ENCODE data around the gene ASTN2.
A peak's percentile ranks its signal among the peaks of the same experiment; 100 is the strongest.

Gene ASTN2

DNA sequence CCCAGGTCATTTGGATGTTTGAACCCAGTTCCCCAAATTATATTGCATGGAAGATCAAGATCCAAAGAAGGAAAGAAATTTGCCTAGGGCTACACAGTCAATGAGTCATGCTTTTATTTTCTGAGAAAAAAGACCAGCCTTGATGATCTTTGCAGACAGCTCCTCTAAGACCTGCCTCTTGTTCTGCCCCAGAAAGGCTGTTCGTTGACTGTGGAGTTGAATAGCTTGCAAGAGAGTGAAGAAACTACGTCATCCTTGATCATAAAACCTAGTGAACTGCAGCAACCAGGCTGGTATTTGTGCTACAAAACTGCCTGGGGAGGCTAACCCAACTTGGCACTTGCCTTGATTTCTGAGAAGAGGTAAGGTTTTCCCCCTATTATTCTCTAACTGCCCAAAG, 997.4 kb downstream of the ASTN2 start:
- no peak for FAIRE-seq
- no peak for DNase-seq (ENCODE audit: extremely low spot score, insufficient read length, low read depth)

DNA sequence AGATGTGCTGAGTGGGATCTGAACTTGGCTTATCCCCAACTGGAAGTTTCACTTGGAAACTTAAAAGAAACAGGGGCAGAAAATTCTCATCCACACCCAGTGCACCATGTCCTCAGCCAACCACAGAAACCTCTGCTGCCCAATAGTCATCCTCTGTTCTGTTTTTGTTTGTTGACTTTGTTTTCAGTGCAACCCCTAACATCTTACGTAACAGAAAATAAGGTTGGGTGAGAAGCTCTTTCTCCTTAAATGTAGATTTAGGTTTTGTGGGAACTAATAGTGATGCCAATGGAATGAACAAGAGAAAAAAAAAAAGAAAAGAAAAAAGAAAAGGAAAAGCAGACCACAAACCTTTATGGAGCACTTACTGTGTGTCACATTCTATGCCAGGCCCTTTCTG, 998.4 kb downstream of the ASTN2 start:
- no peak for FAIRE-seq
- no peak for DNase-seq (ENCODE audit: extremely low spot score, insufficient read length, low read depth)

DNA sequence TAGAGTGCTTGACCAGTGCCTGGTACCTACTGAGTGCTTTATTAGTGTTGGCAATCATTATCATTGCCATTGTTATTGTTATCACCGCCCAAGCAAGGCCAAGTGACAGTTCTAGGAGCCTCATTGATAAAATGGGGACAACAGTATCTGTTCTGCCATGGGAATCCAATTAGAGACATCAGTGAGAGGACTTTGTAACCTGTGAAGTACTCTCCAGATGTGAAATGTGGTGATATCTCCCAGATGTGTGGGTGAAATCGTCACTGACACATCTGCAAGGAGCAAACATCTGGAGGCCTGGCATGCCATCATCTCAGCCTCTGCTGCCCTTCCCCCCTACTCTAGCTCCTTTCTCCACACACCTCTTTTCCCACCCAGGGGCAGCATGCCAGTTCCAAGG, 1000.5 kb downstream of the ASTN2 start:
- no peak for DNase-seq (ENCODE audit: extremely low spot score, insufficient read length, low read depth)
- FAIRE-seq = no peak

DNA sequence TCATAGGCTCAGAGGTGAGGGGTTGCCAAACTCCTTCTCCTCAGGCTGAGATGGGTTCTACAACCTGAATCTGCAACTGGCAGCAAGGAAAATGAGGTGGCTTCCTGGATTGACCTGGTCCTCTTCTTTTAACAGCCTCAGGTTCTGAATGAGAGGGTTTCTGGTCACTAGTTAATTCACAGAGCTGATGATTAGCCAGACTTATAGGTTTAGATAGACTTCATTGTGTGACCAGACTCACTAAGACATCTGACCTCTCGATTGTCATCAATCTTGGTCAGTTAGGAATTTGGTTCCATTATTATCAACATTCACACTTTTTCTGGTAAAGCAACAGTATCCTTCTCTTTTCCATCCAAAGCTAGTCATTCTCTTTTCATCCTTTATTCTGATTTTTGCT, 1003.4 kb downstream of the ASTN2 start:
- no peak for FAIRE-seq
- DNase-seq (ENCODE audit: extremely low spot score, insufficient read length, low read depth) = no peak

DNA sequence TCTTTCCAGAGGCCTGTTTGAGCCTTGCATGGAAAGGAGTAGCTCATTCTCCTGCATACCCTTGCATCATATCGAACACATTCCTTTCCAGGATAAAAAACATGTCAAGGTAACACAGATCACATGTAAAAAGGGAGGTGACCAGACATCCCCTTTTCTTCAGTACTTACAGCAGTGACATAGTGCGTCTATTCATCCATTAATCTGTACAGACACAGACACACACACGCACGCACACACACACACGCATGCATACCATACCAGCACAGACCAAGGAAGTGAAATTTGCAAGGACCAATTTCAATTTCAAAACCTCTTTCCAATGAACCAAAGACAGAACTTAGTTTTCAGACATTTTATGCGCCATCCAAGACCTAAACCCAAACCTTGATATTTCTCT, 1005.2 kb downstream of the ASTN2 start:
- FAIRE-seq (no peak), DNase-seq (ENCODE audit: extremely low spot score, insufficient read length, low read depth) (no peak)

DNA sequence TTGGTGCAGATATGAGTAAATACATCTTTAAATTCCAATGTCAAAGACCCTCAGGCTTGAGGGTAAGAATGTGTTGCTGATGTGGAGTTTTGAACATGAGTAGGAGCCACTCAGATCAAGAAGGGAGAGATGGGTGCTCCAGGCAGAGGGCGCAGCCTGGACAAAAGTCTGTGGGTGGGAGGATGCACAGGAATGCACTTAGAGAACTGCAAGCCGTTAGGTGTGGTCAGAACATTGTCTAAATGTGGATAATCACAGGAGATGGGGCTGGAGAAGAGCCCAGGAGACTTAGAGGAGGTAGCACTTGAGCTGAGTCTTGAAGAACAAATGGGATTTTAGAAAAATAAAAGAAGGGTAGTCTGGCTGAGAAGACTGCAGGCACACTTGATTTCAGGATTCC, 1005.7 kb downstream of the ASTN2 start:
- FAIRE-seq = no peak

DNA sequence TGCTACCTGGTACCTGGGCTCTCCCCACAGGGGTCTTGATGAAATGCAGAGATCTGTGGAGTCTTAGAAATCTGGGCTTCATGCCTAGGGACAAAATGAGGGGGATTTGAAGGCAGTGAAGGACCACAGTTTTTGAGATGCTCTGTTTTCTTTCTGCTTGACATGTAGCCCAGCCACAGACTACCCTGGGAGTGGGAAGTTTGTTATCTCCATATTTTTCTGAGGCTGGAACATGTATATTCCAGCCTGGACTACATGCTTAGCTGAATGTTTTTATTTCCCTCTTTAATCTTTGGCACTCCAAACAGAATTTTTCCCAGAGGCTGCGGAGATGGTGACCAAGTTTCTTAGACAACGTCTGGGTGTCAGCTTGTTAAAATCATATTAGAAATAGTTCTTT, 1008.4 kb downstream of the ASTN2 start:
- DNase-seq (ENCODE audit: extremely low spot score, insufficient read length, low read depth) (no peak), FAIRE-seq (no peak)

More for the DNA sequence above, 1005.7 kb downstream of the ASTN2 start:
- DNase-seq (ENCODE audit: extremely low spot score, insufficient read length, low read depth) = no peak

DNA sequence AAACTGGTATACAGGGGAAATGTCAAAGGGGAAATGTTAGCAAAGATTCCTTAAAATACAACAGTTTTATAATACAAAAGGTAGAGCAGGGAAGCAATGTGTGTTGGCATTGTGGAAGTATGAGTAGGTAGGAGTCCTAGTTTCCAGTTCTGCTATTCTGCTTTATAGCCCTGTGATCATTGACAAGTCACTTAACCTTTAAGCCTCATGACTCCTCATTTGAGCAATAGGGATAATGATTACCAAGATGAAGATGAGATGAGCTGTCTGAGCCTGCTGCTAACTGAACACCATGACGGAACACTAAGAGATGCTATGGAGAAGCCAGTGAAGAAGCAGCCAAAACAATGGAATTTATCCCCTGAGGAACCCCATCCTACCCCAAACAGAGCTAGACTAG, 1009.5 kb downstream of the ASTN2 start:
- DNase-seq (ENCODE audit: extremely low spot score, insufficient read length, low read depth) (no peak), FAIRE-seq (no peak)

DNA sequence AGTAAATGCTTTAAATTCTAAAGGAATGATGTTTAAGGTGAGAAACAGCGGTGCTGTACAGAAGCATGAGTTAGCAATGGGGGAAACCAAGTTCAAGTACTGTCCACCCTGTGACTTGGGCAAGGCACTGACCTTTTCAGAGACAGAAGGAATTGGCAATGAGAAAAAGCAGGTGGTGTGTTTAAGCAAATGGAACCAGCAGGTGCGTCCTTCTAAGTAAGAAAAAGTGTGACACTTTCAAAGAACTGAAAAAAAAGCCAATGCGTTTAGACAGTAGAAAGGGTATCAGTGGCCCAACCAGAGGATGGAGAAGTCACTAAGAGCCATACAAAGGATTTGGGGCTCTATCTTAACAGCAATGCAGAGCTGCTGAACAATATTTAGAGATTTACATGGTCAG, 1010.6 kb downstream of the ASTN2 start:
- FAIRE-seq (no peak), DNase-seq (ENCODE audit: extremely low spot score, insufficient read length, low read depth) (no peak)

DNA sequence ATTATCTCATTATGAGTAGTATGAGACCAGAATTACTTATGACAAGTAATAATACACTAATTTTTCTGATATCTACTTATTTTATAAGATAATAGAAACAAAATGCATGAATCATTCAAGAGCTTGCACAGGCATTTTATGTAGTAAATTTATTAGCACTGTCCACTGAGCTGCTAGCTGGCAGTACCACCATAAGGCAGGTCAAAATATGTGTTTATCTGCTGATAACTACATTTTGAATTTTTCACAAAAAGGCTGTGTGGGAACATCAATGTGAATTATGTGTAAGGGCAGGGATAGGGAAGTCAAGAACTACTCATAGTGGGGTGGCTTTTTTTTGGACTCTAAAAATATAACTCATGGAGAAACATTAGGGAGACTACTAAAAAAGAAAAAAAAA, 1011.7 kb downstream of the ASTN2 start:
- no peak for DNase-seq (ENCODE audit: extremely low spot score, insufficient read length, low read depth)
- FAIRE-seq = no peak

DNA sequence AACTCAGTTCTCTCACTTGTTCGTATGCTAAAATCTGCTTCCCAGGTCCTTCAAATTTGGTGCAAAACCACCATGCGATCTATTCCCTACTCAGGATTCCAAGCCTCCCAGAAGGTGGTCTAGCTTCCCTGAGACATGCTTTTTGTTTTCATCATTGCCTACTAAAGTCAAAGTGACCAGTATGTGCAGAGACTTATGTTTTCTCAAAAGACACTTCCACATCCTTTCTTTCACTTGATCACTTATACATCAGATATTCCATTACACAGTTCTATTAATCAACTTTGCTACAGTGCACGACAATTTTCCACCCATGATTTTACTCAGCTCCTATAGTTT, 1019.2 kb downstream of the ASTN2 start:
- DNase-seq (ENCODE audit: extremely low spot score, insufficient read length, low read depth) (no peak), FAIRE-seq (no peak)

DNA sequence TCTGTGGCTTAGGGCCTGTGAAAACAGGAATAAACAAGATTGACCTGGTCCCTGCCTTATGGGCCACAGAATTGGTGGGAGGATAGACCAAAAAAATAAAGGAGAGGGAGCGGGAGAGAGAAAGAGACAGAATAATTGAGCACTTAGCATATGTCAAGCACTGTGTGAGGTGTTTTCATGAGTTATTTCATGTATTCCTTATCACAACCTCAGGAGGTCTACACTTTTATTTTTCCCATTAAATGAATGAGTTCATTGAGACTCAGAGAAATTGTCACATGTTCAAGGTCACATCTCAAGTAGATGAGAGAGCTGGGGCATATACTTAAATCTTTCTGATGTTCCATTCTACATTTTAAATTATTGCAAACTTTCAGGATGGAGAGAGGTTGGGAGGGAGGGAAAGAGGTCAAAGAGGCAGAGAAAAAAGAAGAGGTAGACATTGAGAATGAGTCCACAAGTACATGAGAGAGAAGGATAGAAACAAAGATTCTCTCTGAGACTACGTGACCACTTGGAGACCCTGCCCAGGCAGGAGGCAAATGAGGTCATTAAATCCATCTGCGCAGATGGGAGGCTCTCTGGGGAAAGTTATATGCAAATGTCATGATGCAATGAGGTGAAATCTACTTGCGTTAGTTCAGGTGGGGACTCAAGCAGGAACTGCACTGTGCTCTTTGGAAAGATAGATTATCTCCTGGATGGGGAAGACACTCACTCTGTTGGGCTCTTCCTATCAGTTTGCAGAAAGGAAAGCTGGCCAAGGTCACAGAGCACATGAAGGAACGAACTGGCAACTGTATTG, 1019.8 kb downstream of the ASTN2 start:
- DNase-seq (ENCODE audit: extremely low spot score, insufficient read length, low read depth) = no peak
- no peak for FAIRE-seq

DNA sequence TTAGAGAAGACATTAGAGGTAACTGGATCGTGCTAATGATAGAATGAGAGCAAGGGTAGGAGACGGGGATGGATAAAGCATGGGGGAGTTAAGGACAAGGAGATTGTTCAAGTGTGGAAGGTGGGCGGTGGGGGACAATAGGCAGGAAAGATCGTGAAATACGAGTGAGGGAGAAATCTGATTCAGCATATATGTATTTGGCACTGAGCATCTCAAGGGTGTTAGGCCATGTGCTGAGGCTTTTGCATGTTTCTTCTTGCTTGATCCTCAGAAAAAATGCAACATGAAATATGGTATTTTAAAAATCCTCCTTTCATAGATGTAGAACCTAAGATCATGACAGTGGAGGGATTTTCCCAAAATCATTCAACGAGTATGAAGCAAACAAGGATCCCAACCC, 1020.8 kb downstream of the ASTN2 start:
- FAIRE-seq (no peak), DNase-seq (ENCODE audit: extremely low spot score, insufficient read length, low read depth) (no peak)

DNA sequence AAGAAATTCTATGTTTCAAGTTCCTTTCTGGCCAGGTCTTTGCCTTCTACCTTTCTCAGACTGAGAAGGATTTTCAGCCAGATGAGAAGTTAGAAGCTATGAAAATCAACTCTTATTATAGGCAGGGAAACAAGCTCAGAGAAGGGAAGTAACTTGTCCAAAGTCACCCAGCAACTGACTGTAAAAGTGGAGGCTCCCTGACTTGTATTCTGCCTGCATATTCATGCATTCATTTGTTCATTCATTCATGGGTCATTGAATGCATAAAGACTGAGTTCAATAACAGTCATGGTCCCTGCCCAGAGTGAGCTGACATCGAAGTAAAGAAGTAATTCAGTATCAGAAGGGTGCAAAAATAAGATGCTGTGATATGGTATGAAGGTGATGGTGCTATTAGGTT, 1021.7 kb downstream of the ASTN2 start:
- DNase-seq (ENCODE audit: extremely low spot score, insufficient read length, low read depth) = no peak

DNA sequence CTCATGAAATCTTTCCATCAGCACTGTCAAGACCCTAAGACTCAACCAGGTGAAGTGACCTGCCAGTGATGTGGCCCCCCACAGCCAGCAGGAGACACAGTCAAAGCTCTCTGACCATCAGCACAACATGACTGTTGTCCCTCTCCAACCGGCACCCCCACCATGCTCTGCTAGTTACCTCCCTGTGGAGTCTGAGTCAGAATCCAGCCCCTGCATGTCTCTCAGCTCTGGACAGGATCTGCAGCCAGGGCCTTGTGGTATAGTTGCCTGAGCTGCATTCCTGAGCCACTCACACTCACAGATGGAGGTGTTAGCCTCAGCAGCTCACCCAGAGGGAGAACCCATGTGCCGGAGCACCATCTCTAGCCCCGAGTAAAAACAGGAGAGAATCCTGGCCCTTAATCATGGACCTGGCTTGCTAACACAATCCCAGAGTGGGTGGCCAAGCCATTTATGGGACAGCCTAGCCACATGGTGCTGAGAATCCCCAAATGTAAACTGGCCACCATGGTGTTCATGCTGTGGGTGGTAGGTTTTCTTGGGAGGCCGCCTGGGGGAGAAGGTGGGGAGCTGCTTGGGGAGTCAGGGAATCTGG, 1023.5 kb downstream of the ASTN2 start:
- DNase-seq (ENCODE audit: extremely low spot score, insufficient read length, low read depth) (no peak), FAIRE-seq (no peak)

More for the DNA sequence above, 1021.7 kb downstream of the ASTN2 start:
- FAIRE-seq = no peak

DNA sequence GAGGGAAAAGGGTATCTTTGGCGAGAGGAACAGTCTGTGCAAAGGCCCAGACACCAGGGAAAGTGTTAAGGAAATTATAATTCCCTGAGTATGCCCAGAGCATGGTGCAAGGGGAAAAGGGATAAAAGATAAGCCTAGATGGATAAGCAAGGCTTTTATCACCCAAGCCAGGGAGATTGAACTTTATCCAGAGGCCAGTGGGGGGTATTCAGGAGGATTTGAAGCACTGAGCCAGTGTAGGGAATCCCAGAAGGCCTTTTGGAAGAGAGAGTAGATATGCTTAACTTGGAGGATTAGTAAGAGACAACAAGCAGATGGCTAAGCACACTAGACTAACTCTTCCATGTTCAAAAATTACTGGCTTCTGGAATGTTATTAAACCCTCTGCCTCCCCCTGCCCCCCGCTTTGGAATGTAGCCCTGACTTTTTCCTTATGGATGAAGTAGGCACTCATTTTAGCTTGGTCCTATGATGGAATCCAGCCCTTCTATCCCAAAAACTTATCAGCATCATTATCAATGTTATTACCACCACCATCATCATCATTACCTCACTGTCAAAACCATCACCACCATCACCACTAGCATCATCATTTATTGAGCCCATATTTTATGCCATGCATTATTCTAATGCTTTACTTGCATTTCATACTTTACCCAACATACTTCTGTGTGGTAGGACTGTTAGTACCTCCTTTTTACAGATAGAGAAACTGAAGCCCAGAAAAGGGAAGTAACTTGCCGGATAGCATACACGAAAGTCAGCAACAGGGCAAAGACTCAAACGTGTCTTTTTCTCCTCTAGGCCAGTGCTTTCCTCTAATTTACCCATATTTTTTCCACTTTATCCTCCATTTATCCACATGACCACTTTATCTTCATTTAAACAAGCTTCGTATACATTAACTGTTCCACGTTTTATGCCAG, 1024.3 kb downstream of the ASTN2 start:
- DNase-seq (ENCODE audit: extremely low spot score, insufficient read length, low read depth) = no peak
- FAIRE-seq = peak; percentile 18

DNA sequence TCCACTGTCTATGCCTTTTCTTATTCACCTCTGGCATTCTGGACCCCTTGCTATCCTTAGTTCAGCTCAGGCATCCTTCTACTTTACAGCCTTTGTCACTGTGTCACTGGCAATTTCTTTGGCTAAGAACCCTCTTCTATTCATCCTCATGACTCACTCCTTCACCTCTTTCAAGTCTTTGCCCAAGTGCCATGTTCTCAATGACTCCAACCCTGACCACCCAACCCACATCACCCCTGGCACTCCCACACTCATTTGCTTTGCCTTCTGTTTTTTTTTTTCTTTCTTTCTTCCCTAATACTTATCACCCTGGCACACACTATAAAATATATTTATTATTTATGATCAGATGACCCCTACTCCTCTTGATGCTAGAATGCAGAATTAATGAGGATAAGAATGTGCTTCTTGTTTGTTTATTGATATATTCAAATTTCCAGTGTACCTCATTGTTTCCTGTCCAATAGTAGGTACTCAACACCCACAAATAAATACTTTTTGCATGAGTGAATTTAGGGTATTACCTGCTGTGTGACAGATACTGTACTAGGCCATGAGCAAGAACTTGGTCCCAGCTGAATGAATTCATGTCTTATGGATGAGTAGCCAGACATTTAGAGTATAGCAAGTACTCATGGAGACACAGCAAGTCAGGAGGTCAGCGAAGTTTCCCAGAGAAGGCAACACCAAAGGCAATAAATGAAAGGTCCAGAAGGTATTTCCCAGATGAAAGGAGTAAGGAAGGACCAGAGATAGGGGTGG, 1025.1 kb downstream of the ASTN2 start:
- no peak for FAIRE-seq
- no peak for DNase-seq (ENCODE audit: extremely low spot score, insufficient read length, low read depth)

DNA sequence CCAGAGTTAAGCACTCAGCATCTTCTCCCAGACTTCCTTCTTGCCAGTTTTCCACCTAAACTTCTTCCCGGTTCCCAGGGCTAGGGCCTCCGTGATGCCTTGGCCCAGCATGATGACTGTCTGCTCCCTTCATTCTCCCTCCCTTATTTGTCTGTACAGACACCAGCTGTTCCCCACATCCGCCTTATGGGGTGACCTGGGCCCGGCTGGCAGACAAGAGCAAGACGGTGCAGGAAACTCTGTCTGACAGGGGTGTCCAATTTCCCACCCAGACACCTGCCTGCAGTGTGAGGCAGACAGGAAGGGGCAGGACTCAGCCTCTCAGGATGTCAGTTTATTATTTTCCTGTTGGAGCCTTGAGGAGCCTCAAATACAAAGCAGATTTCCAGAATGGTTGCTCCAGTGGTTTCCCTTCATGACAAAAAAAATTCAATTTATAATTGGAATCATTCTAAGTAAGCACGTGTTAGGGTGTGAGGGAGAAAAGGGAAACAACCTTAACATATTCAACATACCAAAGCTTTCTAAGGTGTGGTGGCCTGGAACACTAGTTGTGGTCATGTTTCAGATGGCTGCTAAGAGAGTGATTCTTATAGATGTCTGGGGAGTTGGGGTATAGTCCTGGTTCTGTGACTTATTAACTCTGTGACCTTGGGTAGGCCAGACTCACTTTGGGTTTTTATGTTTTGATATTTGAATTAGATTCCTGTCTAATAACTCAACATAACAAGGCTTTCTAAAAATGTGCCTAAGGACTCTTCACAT, 1026.7 kb downstream of the ASTN2 start:
- no peak for FAIRE-seq

DNA sequence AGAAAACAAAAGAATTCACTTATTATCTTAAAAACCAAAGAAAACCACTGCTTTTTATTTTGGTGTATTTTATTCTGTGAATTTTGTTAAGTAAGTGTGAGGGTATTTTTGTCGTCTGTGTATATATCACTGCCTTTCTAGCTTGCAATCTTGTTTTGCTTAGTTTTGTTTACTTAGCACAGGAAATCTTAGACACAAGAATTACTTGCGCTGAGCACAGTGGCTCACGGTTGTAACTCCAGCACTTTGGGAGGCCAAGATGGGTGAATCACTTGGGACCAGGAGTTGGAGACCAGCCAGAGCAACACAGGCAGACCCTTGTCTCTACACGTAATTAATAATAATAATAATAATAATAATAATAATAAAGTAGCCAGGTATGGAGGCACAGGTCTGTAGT, 1030.9 kb downstream of the ASTN2 start:
- FAIRE-seq (no peak), DNase-seq (ENCODE audit: extremely low spot score, insufficient read length, low read depth) (no peak)

More for the DNA sequence above, 1026.7 kb downstream of the ASTN2 start:
- no peak for DNase-seq (ENCODE audit: extremely low spot score, insufficient read length, low read depth)

DNA sequence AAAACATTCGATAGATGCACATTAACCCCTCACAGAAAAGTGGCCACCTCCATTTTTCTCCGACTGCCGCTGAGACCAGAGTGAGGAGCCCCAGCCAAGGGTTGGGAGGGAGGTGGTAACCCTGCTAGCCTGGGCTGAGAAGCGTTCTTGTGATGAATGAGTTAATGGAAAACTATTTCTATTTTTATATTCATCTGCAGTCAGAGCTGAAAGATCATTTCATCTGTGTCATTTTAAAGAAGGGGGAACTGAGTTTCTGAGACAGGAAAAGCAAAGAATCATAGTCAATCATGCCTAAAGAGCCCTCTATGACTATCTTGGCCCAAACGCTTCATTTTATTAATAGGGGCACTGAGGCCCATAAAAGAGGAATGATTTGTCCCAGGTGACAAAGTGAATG, 1031.7 kb downstream of the ASTN2 start:
- FAIRE-seq (no peak), DNase-seq (ENCODE audit: extremely low spot score, insufficient read length, low read depth) (no peak)

All from GM18507 (cell line).